HG02678 (cell line): ENCODE data around the gene PRLR.

Experiments
- ATAC-seq: cut with Tn5 transposase; IDR thresholded peaks from one replicate; pipeline ENCODE4 v1.9.1; 2021; ENCODE audit warnings: mild to moderate bottlenecking, moderate library complexity; ENCODE audit not compliant: unreplicated experiment

Gene PRLR

DNA sequence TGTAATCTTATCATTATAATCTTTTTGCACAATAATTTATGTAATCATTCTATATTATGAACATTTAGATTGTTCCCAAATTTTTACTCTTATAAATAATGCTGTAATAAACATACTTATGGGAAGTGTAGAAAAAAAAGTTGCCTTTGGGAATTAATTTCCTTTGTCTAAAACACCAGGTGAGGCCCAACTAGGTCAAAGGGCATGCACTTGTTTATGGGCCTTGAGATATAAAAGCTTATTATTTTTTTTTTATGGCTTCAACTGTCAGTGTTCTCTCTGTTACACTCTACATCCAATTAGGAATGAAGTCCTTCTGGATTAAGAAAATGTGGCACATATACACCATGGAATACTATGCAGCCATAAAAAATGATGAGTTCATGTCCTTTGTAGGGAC, 6.5 kb upstream of the PRLR start:
- no peak for ATAC-seq

DNA sequence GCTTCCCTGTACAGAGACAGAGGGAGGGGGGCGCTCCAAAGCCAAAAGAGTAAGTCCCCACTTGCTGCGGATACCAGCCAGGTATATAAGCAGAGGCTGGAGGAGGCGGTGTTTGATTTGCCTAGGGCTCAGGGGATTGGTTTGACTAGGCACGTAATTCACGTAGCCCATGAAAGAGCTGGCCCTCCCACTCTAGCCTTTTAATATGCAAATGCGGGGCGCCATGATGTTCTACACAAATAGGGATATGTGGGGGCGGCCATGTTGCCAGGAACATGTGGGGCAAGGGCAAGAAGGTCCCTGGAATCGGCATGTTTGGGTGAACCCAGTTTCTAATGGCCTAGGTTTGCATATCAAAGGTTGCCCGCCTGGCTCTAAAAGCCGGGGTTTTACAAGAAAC, 3.3 kb upstream of the PRLR start:
- no peak for ATAC-seq

DNA sequence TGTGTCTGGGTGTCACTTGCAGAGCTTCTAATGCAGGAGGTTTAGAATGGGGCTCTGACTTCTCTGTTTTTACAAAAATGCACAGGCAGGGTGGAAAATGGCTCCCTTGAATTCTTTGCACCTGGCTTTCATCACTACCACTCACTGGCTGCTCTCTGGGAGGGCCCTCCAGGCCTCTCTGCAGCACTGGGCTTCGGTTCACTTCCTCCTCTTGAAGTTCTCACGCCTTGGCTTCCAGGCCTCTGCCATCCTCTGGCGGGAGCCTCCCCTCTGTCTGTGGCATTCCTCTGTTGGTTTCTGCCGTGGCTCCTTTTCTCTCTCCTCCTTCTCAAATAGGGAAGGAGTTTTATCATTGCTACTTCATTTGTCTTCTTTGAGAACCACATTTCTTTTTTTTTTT, 2.8 kb upstream of the PRLR start:
- ATAC-seq = no peak

DNA sequence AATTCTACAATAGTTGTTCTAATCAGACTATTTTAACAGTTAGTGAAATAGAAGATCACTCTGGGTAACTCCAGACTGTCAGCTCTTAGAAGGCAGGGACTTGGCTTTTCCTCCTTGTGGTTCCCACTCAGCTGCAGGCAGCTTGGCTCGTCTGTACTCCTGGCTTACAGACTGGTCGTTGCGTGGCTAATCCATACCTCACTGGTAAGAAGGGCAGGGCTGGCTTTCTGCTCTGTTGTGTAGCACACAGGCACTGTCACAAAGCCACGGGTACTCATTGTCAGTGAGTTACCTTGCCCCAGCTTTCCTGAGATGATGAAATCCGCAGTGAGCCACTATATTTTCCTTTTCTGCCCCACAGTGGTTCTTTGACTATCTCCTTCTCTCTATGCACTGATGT, 1.8 kb upstream of the PRLR start:
- ATAC-seq = no peak

DNA sequence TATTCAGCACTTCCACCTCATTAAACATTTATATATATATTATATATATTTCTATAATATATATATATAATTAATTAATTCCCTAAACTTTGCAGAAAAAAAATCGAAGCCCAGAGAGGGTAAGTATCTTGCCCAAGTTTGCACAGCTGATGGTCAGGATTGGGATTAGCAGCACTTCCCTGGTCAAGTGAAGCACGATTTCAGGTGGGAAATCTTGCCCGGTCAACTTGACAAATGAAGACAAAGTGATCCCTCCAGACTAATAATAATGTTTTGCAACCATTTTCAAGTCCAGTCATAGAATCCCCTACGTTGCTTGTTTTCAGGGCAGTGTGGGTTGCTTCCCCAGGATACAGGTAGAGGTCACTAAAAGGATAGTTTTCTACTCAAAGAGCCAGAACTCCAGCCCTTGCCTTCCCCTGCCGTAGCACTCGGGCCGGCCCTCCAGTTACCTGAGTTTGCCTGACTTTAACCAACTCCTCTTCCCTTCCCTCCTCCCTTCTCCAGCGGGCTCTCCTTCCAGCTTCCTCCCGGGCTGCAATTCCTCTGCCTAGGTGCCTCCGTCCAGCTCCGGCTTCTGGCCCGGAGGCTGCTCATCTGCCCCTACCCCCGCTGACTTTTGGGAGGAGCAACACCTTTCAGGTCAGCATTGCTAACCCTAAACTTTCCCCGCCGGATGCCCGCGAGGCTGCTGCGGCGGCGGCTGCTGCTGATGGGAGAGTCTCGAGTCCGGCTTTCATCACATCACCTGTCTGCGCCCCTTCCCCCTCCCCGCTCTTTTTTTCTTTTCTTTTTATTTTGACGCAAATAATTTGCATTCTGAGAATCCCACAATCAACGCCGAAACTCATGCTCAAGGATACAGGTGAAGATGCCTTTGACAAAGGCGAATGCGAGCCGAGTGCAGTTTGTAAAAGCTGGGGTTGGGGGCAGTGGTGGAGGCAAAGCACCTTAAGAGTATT, 930 bp downstream of the PRLR start:
- peak; percentile 73 for ATAC-seq

DNA sequence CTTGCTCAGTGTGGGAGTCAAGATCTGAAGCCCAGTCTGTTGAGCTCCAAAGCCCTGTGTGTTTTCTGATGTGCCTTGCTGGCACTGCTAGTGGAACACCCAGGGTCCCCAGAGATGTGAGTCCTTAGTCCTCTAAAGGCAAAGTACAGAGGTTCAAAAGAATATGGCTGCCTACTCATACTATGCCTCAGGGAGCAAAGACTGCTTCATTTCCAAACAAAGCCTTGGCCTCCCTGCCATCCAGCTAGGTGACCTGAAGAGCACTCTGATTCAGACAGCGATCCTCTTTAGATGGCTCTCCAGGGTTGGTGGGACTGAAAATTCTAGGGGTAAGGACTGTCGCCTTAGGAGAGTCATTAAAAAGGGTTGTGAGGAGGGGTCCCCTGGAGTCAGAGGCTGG, 2.0 kb downstream of the PRLR start:
- no peak for ATAC-seq

DNA sequence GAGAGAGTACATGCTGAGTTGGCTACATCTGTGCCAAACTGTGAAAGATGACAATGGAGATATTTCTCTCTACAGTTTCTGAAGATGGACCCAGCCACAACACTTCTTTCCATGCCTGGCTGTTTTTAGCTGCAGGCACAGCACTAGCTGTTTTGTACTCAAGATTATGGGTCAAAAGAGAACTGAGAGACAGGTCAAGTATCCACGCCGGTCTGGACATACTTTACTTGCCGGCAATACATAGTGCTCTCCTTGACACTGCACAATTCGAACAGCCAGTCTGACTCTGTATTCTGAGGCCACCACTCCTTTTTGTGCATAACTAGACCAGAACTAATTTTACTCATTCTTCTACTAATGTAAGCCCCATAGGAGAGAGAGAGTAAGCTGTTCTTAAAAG, 2.6 kb downstream of the PRLR start:
- no peak for ATAC-seq

DNA sequence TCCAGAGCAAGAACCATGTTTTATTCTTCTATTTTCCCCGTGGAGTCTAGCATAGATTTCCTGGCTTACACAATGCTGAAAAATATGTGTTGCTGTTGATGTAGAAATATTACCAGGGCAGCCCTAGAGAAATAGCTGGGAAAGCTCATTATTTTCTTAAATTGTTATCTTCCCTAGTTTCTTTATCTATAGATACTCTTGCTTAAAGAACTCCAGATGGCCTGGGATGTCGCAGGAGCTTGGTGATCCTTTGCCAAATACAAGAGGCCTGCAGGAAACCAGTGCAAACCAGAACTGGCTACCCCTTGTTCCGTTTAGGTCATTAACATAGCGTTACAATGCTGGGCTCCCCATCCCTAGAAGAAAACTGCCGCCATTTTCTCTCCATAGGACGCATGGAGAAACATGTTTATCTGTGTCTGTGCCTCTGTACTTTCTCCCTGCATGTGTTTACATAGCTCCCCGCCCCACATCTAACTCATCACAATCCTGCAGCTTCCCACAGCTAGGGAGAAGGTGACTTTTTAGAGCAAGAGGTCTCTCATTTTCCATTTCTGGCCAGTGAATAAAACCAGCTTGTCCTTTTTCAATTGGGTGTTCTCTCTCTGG, 6.4 kb downstream of the PRLR start:
- ATAC-seq = no peak

DNA sequence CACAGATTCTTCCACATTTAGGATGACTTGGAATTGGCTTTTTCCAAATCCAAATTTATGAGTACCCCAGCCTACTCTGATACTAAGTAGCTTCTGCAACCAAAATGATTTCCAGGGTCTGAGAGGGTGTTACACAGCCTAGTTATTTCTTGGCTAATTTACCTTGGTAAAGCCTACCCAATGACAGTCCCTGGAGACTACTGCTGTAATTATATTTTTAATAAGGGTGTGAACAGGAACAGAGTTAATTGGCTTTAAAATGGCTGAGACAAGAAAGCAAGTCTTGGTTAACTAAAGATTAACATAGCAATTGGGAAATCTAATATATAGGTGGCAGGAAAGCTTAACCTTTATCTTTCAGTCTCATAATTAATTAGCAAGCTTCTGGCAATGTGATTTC, 9.3 kb downstream of the PRLR start:
- no peak for ATAC-seq

DNA sequence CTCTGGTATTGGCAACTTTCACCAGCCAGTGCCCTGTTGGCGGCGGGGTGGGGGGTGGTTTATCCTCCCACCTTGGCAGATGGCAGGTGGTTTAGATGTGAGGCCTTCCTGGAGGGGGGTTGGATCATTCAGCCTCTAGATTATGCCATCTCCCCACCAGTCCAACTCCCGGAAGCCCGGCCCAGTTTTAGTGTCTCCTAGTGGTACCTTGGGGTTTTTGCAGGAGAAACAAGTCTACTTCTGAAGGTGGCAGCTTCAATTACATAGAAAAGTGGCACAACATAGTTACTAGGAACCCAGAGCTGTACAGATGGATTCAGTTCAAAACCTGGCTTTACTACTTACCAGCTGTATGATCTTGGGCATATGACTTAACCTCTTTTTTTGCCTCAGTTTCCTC, 11.3 kb downstream of the PRLR start:
- ATAC-seq = no peak

DNA sequence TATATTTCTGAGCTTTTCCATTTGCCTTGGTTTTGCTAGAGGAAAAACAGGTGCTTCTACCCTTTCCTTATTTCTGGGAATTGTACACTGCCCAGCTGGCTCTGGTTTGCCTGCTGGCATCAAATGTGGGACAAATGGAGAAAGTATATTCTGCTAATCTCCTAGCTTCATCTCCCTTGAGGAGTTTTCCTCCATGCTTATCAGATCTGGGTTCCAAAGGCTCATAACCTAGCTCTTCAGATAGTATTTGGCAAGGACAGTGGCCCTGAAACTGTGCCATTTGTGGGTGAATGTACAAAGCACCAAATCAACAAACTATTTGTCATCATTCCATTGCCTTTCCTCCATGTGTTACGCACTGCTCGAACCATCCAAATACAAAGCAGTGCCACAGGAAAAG, 16.2 kb downstream of the PRLR start:
- no peak for ATAC-seq

DNA sequence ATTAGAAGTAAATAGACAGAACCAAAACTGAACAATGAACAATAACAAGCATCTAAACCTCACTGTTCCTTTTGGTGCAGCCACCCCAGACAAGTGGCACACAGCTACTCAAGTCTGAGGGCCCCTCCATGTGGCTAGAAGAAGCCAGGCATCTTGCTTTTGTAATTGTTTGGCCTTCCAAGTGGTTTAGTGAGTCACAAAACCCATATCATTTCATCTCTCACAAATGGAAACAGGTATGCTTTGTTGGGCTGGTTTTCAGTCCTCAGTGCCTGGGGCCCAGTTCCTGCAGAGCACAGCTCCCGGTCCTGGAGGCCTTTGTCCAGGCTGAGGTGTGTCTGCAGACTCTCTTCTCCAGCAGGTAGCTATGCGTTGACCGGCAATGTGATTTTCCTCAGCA, 16.7 kb downstream of the PRLR start:
- ATAC-seq = no peak

DNA sequence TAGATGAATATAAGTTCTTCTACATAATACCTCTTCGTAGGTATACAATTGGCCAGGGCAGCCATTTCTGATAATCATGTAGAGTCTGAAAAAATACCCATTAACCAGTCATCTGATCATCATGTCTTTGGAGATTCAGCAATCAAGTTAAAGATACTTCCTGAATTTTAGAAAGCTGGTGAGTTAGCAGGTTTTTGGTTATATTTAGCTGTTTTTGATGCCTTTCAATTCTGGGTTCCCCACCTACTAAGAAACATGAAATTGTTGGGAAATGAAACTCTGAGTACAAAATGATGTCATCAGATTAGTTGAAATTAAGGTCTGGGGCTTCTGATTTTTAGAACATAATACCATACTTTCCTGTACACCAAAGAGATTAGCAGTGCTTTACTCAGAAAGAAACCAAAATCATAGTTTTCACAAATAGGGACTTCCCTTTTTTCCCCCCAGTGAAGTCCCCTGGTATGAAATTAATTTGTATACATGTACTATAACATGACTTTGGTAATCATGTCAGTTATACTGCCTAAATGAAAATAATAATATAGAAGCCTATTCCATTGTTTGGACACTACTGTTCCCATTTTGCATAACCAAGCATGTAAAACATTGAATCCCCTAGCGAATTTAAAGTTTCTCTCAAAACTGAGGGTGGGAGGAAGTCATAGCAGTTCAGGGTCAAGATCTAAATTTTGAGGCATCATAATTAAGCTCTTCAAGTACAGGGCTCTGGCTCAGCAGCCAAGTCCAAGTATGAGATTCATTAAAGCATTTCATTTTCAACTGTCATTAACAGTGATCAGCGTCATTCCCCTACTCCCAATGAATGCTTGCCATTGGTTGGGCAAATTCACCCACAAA, 17.9 kb downstream of the PRLR start:
- ATAC-seq = peak; percentile 76

DNA sequence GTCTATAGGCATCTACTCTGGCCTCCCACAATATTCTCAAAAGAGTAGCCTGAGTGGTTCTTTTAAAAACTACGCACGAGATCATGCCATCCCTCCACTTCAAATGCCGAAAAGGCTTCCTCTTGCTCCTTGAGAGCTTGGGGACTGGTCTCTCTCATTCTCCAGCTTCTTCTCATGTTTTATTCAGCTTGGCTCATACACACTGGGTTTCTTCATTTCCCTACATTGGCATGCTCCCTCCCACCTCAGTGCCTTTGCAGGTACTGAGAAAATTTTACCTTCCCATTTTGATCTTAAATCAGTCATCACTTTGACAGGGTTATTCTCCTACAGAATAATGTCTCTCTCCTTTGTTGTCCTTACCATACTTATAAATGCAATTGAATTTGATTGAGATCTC, 20.4 kb downstream of the PRLR start:
- ATAC-seq = no peak

DNA sequence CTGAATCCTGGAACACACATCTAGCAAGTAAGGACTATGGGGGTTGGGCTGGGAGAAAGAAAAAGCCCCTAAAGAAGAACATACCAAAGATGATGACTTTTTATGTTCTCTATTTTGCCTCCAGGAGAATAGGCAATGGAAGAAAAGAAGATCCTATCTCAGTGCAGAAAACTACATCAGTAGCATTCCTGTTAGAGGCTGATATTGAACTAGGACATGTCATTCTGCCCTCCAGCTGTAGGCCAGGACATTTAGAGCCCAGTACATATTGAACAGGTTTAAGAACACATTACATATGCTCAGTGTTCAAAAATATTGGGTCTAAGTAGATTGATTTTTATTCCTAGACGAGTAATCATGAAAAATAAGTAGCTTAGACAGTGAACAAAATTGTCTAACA, 24.7 kb downstream of the PRLR start:
- ATAC-seq = no peak

DNA sequence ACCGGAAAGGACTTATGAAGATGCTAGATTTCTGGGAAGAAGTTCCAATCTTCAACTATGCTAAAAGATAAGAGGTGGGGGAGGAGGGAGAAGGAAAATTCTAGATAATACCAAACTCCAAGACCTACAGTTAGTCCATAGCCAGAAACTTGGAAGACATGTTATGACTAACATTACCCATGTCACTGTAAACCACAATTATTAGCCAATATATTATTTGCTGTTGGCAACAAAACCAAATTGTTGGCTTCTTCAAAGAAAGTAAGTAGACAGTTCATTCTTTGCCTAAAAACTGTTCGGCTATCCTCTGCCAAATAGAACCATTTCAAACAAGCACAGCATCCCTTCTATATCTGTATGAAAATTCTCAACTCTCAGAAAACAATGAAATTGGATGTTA, 25.1 kb downstream of the PRLR start:
- ATAC-seq = no peak

DNA sequence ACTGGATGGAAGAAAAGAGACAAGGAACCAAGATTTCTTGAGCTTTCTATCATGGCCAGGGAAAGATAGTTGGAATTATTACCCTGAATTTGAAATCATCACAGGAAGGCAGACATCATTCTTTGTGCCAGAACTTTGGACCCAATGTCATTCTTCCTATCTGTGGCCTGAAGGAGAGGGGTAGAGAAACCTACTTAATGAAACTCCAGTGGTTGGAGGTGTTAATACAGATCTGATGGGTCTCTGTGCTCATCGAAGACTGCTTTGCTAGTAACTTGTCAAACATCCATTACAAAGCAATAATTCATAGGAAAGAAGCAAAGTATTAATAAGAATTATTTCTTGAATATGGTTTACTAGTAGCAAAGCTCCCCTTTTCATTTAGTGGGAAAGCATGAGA, 26.9 kb downstream of the PRLR start:
- no peak for ATAC-seq

DNA sequence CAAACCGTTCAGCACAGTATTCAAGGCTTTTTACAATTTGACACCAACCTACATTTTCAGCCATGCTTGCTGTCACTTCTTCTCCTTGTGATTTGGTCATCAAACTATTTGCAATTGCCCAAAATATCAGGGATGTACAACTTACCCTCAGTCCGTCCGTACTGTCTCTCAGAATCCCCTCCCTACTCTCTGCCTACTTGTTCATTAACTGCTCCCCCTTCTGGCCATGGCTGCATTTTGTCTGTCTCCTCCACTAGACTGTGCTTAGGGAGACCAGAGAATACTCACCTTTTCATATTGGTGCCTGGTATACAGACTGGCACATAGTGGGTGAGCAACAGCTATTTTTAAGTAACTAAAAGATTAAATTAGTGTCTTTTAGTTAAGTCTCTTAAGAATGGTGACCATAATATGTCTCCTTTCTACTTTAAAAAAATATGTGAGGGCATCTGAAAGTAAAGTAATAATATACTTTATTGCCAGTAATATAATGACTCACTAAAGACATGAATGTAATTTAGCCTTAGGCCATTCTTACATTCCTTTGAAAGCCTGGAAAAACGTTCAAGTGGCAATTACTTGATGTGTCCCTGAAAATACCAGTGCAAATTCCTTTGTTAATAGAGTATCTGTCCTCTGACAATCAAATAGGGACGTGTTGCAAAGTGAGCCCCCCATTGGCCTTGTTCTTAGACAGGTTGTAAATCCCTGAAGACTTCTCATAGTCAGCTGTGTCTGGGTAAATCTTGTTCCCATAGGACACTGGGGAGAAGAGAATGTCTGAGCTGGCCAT, 27.8 kb downstream of the PRLR start:
- ATAC-seq = peak; percentile 79

DNA sequence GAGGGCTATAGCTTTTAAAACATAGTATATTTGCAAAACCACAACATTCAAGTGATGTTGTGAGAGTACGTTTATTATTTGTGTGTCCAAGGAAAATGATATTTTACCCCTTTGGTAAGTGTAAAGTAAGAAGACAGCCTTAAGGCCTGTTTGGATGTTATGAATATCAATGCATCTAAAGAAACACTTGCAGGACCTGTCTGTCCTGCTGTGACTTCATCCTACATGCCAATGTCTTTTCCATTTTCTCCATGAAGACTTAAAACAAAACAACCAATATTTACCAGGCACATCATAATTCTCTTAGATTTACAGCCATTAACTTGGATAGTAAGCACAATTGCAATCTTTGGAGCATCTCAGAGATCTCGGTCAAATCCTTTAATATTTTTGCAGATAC, 29.0 kb downstream of the PRLR start:
- ATAC-seq = no peak

DNA sequence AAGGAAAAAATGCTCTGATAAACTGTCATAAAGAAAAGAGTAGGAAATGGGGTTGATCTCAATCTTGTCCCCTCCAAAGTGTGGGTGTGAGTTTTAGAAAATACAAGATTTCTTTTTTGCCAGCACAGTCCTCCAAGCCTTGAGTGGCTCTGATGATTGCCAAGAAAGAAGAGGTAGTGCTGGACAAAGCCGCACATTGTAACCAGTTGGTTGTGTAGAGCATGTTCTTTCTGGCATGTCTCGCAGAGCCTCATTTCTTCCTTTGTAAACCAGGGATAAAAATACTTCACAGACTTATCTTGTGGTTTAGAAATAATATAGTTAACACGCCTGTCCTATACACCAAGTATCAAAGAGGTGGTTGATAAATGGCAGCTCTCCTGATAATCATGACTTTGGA, 30.4 kb downstream of the PRLR start:
- ATAC-seq = no peak

DNA sequence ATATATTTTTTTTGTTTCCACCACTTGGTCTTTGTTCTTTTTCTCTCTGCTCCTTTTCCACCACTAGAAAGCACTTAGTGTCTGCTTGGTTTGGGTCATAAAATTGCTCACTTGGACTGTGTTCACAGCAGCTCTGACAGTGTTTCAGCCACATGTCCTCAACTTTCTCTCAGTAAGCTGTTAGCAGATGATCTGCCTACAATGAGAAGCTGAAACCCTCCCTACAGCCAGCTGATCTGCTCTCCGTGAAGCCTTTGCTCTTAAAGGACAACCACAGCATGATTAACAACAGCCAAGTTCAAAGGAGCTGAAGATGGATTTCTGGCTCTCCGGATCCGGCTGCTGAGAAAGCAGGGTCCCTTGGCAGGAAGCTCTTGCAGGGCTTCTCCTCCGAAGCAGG, 31.6 kb downstream of the PRLR start:
- ATAC-seq = no peak
